WTC11 (cell line): ENCODE results near the gene CAMTA1. TPM values are rescaled to one million over a fixed set of nuclear protein-coding genes. Genes with fewer than 3 reads are reported as not detected.

Experiments
- ATAC-seq: fragments of 200-7000 bp; cut with Tn5 transposase; 2 replicates; pipeline ENCODE4 v1.10.0; 2021; ENCODE audit warnings: mild to moderate bottlenecking, moderate library complexity
- CTCF ChIA-PET: fragments of 300-600 bp; sonication (Branson Sonifier 250); formaldehyde crosslinking; loops from one replicate; lab custom pipeline; 2021; ENCODE audit warnings: antibody characterized with exemption; lab: Charles Lee
- POLR2A ChIA-PET: fragments of 350-600 bp; sonication (Branson Sonifier 250); formaldehyde crosslinking; loops from one replicate; lab custom pipeline; 2021; ENCODE audit warnings: antibody characterized with exemption; lab: Charles Lee
- DNase-seq: peaks from one replicate; pipeline ENCODE4 v3.0.0; 2021; ENCODE audit warnings: low spot score
- H3K27ac Mint-ChIP-seq: 2 replicates; pipeline ENCODE4 v1.8.0; 2021; ENCODE audit warnings: mixed read lengths
- H3K27me3 Mint-ChIP-seq: 2 replicates; pipeline ENCODE4 v1.8.0; 2021; ENCODE audit warnings: low read depth, mild to moderate bottlenecking, moderate library complexity, mixed read lengths
- H3K36me3 Mint-ChIP-seq: 2 replicates; pipeline ENCODE4 v1.8.0; 2021; ENCODE audit warnings: mixed read lengths
- H3K4me1 Mint-ChIP-seq: 2 replicates; pipeline ENCODE4 v1.8.0; 2022; ENCODE audit warnings: mixed read lengths
- H3K4me3 Mint-ChIP-seq: 2 replicates; pipeline ENCODE4 v1.8.0; 2021; ENCODE audit warnings: mild to moderate bottlenecking, moderate library complexity, mixed read lengths
- H3K9me3 Mint-ChIP-seq: 2 replicates; pipeline ENCODE4 v1.8.0; 2021; ENCODE audit warnings: mixed read lengths
- CBFB ChIP-seq: sonication (generic); formaldehyde crosslinking; IDR thresholded peaks from 2 replicates; pipeline ENCODE4 v1.8.1; 2022; ENCODE audit warnings: mild to moderate bottlenecking, low read depth, missing genetic modification reagents
- ESRRA ChIP-seq: sonication (generic); formaldehyde crosslinking; IDR thresholded peaks from 2 replicates; pipeline ENCODE4 v1.8.1; 2022; ENCODE audit warnings: mild to moderate bottlenecking, missing genetic modification reagents, borderline replicate concordance
- FOXJ3 ChIP-seq: sonication (generic); formaldehyde crosslinking; IDR thresholded peaks from 2 replicates; pipeline ENCODE4 v1.9.0; 2021; ENCODE audit warnings: missing genetic modification reagents, mild to moderate bottlenecking, borderline replicate concordance
- GABPB1 ChIP-seq: sonication (generic); formaldehyde crosslinking; IDR thresholded peaks from 2 replicates; pipeline ENCODE4 v1.8.1; 2023; ENCODE audit warnings: mild to moderate bottlenecking, missing genetic modification reagents
- HMGA2 ChIP-seq: fragments of 250-450 bp; sonication (Bioruptor Pico); IDR thresholded peaks from 2 replicates; pipeline ENCODE4 v1.4.0; 2021; ENCODE audit warnings: mild to moderate bottlenecking, moderate library complexity
- MXD4 ChIP-seq: fragments of 250-450 bp; sonication (Bioruptor Pico); IDR thresholded peaks from 2 replicates; pipeline ENCODE4 v1.8.0; 2021; ENCODE audit warnings: mild to moderate bottlenecking, moderate library complexity, borderline replicate concordance
- NFATC4 ChIP-seq: fragments of 250-450 bp; sonication (Bioruptor Pico); IDR thresholded peaks from 2 replicates; pipeline ENCODE4 v1.9.0; 2021; ENCODE audit warnings: mild to moderate bottlenecking
- NR3C1 ChIP-seq: sonication (generic); formaldehyde crosslinking; conservative IDR thresholded peaks from 2 replicates; pipeline ENCODE4 v1.8.1; 2023; ENCODE audit warnings: low read depth, mild to moderate bottlenecking, missing genetic modification reagents
- OVOL2 ChIP-seq: fragments of 250-450 bp; sonication (Bioruptor Pico); IDR thresholded peaks from 2 replicates; pipeline ENCODE4 v1.9.0; 2021; ENCODE audit warnings: mild to moderate bottlenecking, borderline replicate concordance
- PRRX2 ChIP-seq: fragments of 250-450 bp; sonication (Bioruptor Pico); IDR thresholded peaks from 2 replicates; pipeline ENCODE4 v1.8.0; 2021; ENCODE audit warnings: mild to moderate bottlenecking
- SMAD3 ChIP-seq: sonication (generic); formaldehyde crosslinking; IDR thresholded peaks from 2 replicates; pipeline ENCODE4 v1.8.0; 2022; ENCODE audit warnings: missing genetic modification reagents, mild to moderate bottlenecking, borderline replicate concordance
- SMAD4 ChIP-seq: sonication (generic); formaldehyde crosslinking; IDR thresholded peaks from 2 replicates; pipeline ENCODE4 v1.8.0; 2022; ENCODE audit warnings: mild to moderate bottlenecking, missing genetic modification reagents
- ZNF232 ChIP-seq: sonication (generic); formaldehyde crosslinking; IDR thresholded peaks from 2 replicates; pipeline ENCODE4 v1.8.0; 2022; ENCODE audit warnings: mild to moderate bottlenecking, missing genetic modification reagents
- ZNF317 ChIP-seq: sonication (generic); formaldehyde crosslinking; IDR thresholded peaks from 2 replicates; pipeline ENCODE4 v1.8.1; 2023; ENCODE audit warnings: low read depth, mild to moderate bottlenecking, moderate library complexity, missing genetic modification reagents, borderline replicate concordance
- ZNF423 ChIP-seq: fragments of 250-450 bp; sonication (Bioruptor Pico); IDR thresholded peaks from 2 replicates; pipeline ENCODE4 v2.1.2; 2022; ENCODE audit warnings: mild to moderate bottlenecking, moderate library complexity
- total RNA-seq: library from RNA; stranded (reverse); gene quantifications from 3 replicates; pipeline ENCODE4 v1.2.3, GENCODE V29; 2021
- TF ChIP-seq, protein P1 (sequence below): fragments of 250-450 bp; sonication (Bioruptor Pico); IDR thresholded peaks from 2 replicates; pipeline ENCODE4 v1.9.0; 2021; ENCODE audit warnings: mild to moderate bottlenecking, borderline replicate concordance
- TF ChIP-seq, protein P2 (sequence below): fragments of 200-600 bp; IDR thresholded peaks from 2 replicates; pipeline ENCODE4 v1.8.0; 2022; ENCODE audit warnings: antibody characterized with exemption
- TF ChIP-seq, protein P3 (sequence below): sonication (generic); formaldehyde crosslinking; IDR thresholded peaks from 2 replicates; pipeline ENCODE4 v1.8.1; 2023; ENCODE audit warnings: mild to moderate bottlenecking, missing genetic modification reagents, moderate library complexity
- TF ChIP-seq, protein P4 (sequence below): sonication (generic); formaldehyde crosslinking; IDR thresholded peaks from 2 replicates; pipeline ENCODE4 v1.8.0; 2022; ENCODE audit warnings: mild to moderate bottlenecking, missing genetic modification reagents
- TF ChIP-seq, protein P5 (sequence below): sonication (generic); formaldehyde crosslinking; conservative IDR thresholded peaks from 2 replicates; pipeline ENCODE4 v1.8.1; 2022; ENCODE audit warnings: mild to moderate bottlenecking, missing genetic modification reagents
- TF ChIP-seq, protein P6 (sequence below): fragments of 250-450 bp; sonication (Bioruptor Pico); IDR thresholded peaks from 2 replicates; pipeline ENCODE4 v1.9.0; 2021; ENCODE audit warnings: moderate library complexity, mild to moderate bottlenecking, inconsistent platforms, borderline replicate concordance
- TF ChIP-seq, protein P7 (sequence below): sonication (generic); formaldehyde crosslinking; IDR thresholded peaks from 2 replicates; pipeline ENCODE4 v1.8.0; 2022; ENCODE audit warnings: mild to moderate bottlenecking, missing genetic modification reagents

CAMTA1 gene
- total RNA-seq, 1 experiment from 2014 or later = 86.4 TPM

DNA sequence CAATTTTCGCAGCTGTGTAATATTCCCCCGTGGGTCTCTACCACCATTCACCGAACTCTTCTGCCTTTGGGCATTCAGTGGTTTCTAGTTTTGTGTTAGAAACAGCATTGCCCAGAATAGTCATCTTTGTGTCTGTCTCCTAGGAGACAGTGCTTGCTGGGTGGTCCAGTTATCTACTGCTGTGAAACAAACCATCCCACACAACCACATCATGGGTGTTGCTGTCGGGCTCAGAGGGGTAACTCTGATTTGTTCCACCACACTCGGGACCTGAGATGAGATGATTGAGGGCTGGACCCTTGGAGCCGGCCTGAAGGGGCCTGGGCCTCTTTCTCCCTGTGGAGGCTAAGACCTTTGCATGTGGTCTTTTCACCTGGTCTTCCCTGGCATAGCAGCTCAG, 558.6 kb downstream of the CAMTA1 start:
- Mint-ChIP-seq H3K9me3 (no peaks in the 10 kb centered on the region), H3K36me3 (no peaks in the 10 kb centered on the region), H3K27me3 (no peaks in the 10 kb centered on the region), H3K4me3 (no peak overlapping the region), H3K4me1 (peaks cover 4% of the 10 kb centered on the region; the same call in 1 of the 2 replicates), H3K27ac (no peak overlapping the region)
- POLR2A ChIA-PET = no interaction called here
- CTCF ChIA-PET = no interaction called here
- DNase-seq (no peak), ATAC-seq (no peak)
- no peak for TF ChIP-seq ZNF232
- TF ChIP-seq, all 79 proteins: peak for 0

DNA sequence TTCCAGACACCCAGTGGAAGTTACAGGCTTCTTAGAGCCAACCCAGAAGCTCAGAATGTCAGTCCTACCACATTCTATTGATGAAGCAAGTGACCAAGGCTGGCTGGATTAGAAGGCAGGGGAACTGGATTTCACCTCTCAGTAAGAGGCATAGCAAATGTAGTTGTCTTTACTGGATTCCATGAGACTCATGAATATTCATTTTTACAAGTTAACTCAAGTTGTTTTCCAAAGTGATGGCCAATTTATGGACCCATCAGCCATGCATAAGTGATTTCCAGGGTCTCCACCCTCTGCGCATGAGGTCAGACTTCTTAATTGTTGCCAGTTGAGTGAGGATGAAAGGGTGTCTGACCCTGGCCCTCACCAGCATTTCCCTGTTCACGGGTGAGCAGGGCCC, 559.0 kb downstream of the CAMTA1 start:
- DNase-seq = no peak
- Mint-ChIP-seq H3K4me1 (peaks cover 4% of the 10 kb centered on the region; the same call in 1 of the 2 replicates), H3K27me3 (no peaks in the 10 kb centered on the region; the same call in 1 of the 2 replicates), H3K4me3 (no peak overlapping the region), H3K36me3 (no peaks in the 10 kb centered on the region), H3K27ac (no peak overlapping the region), H3K9me3 (no peaks in the 10 kb centered on the region)
- POLR2A ChIA-PET = no interaction called here
- TF ChIP-seq ESRRA (no peak), NFATC4 (no peak), PRRX2 (CRISPR knock-in tag) (no peak), HMGA2 (no peak), MXD4 (CRISPR knock-in tag) (no peak), ZNF423 (CRISPR knock-in tag) (no peak), NR3C1 (CRISPR knock-in tag) (no peak), FOXJ3 (CRISPR knock-in tag) (no peak), CBFB (CRISPR knock-in tag) (no peak), OVOL2 (no peak), ZNF317 (CRISPR knock-in tag) (no peak), SMAD4 (CRISPR knock-in tag) (no peak)
- TF ChIP-seq, protein P1, sequence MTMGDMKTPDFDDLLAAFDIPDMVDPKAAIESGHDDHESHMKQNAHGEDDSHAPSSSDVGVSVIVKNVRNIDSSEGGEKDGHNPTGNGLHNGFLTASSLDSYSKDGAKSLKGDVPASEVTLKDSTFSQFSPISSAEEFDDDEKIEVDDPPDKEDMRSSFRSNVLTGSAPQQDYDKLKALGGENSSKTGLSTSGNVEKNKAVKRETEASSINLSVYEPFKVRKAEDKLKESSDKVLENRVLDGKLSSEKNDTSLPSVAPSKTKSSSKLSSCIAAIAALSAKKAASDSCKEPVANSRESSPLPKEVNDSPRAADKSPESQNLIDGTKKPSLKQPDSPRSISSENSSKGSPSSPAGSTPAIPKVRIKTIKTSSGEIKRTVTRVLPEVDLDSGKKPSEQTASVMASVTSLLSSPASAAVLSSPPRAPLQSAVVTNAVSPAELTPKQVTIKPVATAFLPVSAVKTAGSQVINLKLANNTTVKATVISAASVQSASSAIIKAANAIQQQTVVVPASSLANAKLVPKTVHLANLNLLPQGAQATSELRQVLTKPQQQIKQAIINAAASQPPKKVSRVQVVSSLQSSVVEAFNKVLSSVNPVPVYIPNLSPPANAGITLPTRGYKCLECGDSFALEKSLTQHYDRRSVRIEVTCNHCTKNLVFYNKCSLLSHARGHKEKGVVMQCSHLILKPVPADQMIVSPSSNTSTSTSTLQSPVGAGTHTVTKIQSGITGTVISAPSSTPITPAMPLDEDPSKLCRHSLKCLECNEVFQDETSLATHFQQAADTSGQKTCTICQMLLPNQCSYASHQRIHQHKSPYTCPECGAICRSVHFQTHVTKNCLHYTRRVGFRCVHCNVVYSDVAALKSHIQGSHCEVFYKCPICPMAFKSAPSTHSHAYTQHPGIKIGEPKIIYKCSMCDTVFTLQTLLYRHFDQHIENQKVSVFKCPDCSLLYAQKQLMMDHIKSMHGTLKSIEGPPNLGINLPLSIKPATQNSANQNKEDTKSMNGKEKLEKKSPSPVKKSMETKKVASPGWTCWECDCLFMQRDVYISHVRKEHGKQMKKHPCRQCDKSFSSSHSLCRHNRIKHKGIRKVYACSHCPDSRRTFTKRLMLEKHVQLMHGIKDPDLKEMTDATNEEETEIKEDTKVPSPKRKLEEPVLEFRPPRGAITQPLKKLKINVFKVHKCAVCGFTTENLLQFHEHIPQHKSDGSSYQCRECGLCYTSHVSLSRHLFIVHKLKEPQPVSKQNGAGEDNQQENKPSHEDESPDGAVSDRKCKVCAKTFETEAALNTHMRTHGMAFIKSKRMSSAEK (CRISPR knock-in tag) = no peak
- TF ChIP-seq, protein P2, sequence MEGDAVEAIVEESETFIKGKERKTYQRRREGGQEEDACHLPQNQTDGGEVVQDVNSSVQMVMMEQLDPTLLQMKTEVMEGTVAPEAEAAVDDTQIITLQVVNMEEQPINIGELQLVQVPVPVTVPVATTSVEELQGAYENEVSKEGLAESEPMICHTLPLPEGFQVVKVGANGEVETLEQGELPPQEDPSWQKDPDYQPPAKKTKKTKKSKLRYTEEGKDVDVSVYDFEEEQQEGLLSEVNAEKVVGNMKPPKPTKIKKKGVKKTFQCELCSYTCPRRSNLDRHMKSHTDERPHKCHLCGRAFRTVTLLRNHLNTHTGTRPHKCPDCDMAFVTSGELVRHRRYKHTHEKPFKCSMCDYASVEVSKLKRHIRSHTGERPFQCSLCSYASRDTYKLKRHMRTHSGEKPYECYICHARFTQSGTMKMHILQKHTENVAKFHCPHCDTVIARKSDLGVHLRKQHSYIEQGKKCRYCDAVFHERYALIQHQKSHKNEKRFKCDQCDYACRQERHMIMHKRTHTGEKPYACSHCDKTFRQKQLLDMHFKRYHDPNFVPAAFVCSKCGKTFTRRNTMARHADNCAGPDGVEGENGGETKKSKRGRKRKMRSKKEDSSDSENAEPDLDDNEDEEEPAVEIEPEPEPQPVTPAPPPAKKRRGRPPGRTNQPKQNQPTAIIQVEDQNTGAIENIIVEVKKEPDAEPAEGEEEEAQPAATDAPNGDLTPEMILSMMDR = no peak
- TF ChIP-seq, all 79 proteins: peak for 0
- no peak for ATAC-seq
- CTCF ChIA-PET = no interaction called here

DNA sequence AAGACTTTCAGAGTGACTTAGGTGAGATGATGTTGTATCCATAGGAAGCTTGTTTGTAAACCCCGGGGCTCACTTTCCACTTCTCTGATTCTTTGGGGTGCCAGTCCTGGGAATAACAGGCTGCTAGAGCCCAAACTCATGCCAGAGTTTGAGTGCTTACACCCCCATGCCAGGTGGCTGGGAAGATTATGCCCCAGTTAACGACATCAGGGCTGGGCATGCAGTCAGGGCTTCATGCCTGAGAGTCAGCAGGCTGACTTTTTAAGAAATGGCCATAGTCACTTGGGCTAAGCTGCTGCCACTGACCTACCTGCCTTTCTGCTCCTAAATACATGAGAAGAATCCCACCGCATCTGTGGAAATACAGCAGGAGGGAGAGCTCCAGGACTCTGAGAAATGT, 560.3 kb downstream of the CAMTA1 start:
- Mint-ChIP-seq H3K27me3 (no peaks in the 10 kb centered on the region; the same call in 1 of the 2 replicates), H3K4me1 (peaks cover 4% of the 10 kb centered on the region; the same call in 1 of the 2 replicates), H3K4me3 (no peak overlapping the region), H3K9me3 (no peaks in the 10 kb centered on the region), H3K36me3 (no peaks in the 10 kb centered on the region), H3K27ac (no peak overlapping the region)
- CTCF ChIA-PET = interaction anchor here (0.9 to 1.5 kb wide), 5 partner anchors 11 to 195 kb away, joined by 3 to 4 read pairs (median 3); no protein-coding TSS in a partner anchor
- ATAC-seq (no peak), DNase-seq (no peak)
- POLR2A ChIA-PET = no interaction called here
- no peak for TF ChIP-seq SMAD3 (CRISPR knock-in tag)
- no peak for TF ChIP-seq GABPB1
- TF ChIP-seq, protein P3, sequence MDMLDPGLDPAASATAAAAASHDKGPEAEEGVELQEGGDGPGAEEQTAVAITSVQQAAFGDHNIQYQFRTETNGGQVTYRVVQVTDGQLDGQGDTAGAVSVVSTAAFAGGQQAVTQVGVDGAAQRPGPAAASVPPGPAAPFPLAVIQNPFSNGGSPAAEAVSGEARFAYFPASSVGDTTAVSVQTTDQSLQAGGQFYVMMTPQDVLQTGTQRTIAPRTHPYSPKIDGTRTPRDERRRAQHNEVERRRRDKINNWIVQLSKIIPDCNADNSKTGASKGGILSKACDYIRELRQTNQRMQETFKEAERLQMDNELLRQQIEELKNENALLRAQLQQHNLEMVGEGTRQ (CRISPR knock-in tag) = no peak
- no peak for TF ChIP-seq HMGA2
- TF ChIP-seq, protein P2 = no peak
- TF ChIP-seq, protein P4, sequence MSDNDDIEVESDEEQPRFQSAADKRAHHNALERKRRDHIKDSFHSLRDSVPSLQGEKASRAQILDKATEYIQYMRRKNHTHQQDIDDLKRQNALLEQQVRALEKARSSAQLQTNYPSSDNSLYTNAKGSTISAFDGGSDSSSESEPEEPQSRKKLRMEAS (CRISPR knock-in tag) = no peak
- no peak for TF ChIP-seq NR3C1 (CRISPR knock-in tag)
- no peak for TF ChIP-seq CBFB (CRISPR knock-in tag)
- TF ChIP-seq, protein P5, sequence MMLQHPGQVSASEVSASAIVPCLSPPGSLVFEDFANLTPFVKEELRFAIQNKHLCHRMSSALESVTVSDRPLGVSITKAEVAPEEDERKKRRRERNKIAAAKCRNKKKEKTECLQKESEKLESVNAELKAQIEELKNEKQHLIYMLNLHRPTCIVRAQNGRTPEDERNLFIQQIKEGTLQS = no peak
- TF ChIP-seq, protein P6, sequence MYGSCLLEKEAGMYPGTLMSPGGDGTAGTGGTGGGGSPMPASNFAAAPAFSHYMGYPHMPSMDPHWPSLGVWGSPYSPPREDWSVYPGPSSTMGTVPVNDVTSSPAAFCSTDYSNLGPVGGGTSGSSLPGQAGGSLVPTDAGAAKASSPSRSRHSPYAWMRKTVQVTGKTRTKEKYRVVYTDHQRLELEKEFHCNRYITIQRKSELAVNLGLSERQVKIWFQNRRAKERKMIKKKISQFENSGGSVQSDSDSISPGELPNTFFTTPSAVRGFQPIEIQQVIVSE (CRISPR knock-in tag) = no peak
- TF ChIP-seq, protein P7, sequence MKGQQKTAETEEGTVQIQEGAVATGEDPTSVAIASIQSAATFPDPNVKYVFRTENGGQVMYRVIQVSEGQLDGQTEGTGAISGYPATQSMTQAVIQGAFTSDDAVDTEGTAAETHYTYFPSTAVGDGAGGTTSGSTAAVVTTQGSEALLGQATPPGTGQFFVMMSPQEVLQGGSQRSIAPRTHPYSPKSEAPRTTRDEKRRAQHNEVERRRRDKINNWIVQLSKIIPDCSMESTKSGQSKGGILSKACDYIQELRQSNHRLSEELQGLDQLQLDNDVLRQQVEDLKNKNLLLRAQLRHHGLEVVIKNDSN (CRISPR knock-in tag) = no peak
